Loucy (cell line): Measurements from ENCODE around the gene GAB1.

Source experiments
- H2AFZ ChIP-seq: fragments of 200-600 bp; sonication (generic); 2 replicates; pipeline ENCODE4 v1.6.0; 2016; ENCODE audit warnings: antibody characterized with exemption, mild to moderate bottlenecking, low read length, moderate library complexity
- H3F3A ChIP-seq: fragments of 200-600 bp; 2 replicates; pipeline ENCODE4 v1.6.0; 2016; ENCODE audit warnings: antibody characterized with exemption, low read depth, mild to moderate bottlenecking
- H3K27me3 ChIP-seq: fragments of 200-600 bp; sonication (generic); 2 replicates; pipeline ENCODE4 v1.6.1; 2014; ENCODE audit warnings: low read length, mild to moderate bottlenecking; ENCODE audit not compliant: insufficient read depth, poor library complexity, severe bottlenecking
- H3K36me3 ChIP-seq: fragments of 200-600 bp; sonication (generic); 2 replicates; pipeline ENCODE4 v1.6.1; 2016; ENCODE audit warnings: low read length; ENCODE audit not compliant: insufficient read depth
- H3K4me1 ChIP-seq: fragments of 200-600 bp; sonication (generic); 2 replicates; pipeline ENCODE4 v1.5.1; 2014; ENCODE audit warnings: low read length, mild to moderate bottlenecking; ENCODE audit not compliant: insufficient read depth, poor library complexity, severe bottlenecking
- H3K4me2 ChIP-seq: fragments of 200-600 bp; sonication (generic); 2 replicates; pipeline ENCODE4 v1.6.0; 2014; ENCODE audit warnings: antibody characterized with exemption, low read length, low read depth, mild to moderate bottlenecking; ENCODE audit not compliant: poor library complexity, severe bottlenecking
- H3K4me3 ChIP-seq: fragments of 200-600 bp; sonication (generic); 2 replicates; pipeline ENCODE4 v1.5.1; 2014; ENCODE audit warnings: low read length, mild to moderate bottlenecking, mixed read lengths; ENCODE audit not compliant: poor library complexity, severe bottlenecking
- H3K79me2 ChIP-seq: fragments of 200-600 bp; sonication (generic); 2 replicates; pipeline ENCODE4 v1.6.1; 2014; ENCODE audit warnings: low read length; ENCODE audit not compliant: insufficient read depth
- H3K9ac ChIP-seq: fragments of 200-600 bp; sonication (generic); 2 replicates; pipeline ENCODE4 v1.6.0; 2014; ENCODE audit warnings: mild to moderate bottlenecking, low read depth, low read length, moderate library complexity; ENCODE audit not compliant: poor library complexity, severe bottlenecking
- H3K9me2 ChIP-seq: fragments of 200-600 bp; sonication (generic); replicated peaks from 2 replicates; pipeline ENCODE4 v1.6.1; 2016; ENCODE audit warnings: low read depth, low read length, mixed read lengths
- H3K9me3 ChIP-seq: fragments of 200-600 bp; sonication (generic); 2 replicates; pipeline ENCODE4 v1.6.1; 2014; ENCODE audit warnings: mild to moderate bottlenecking, antibody characterized with exemption, low read length, low read depth; ENCODE audit not compliant: insufficient read depth
- H4K20me1 ChIP-seq: fragments of 200-600 bp; sonication (generic); 2 replicates; pipeline ENCODE4 v1.6.0; 2014; ENCODE audit warnings: antibody characterized with exemption, low read length, mild to moderate bottlenecking; ENCODE audit not compliant: insufficient read depth, poor library complexity, severe bottlenecking
- EZH2phosphoT487 ChIP-seq: fragments of 200-600 bp; IDR thresholded peaks from 2 replicates; pipeline ENCODE4 v1.6.1; 2018; ENCODE audit warnings: antibody characterized with exemption, mild to moderate bottlenecking, moderate library complexity, borderline replicate concordance
- TF ChIP-seq, protein P1 (sequence below): fragments of 200-600 bp; sonication (generic); conservative IDR thresholded peaks from 2 replicates; pipeline ENCODE4 v1.5.1; 2014; ENCODE audit warnings: mild to moderate bottlenecking, antibody characterized with exemption, low read length

GAB1 gene

DNA sequence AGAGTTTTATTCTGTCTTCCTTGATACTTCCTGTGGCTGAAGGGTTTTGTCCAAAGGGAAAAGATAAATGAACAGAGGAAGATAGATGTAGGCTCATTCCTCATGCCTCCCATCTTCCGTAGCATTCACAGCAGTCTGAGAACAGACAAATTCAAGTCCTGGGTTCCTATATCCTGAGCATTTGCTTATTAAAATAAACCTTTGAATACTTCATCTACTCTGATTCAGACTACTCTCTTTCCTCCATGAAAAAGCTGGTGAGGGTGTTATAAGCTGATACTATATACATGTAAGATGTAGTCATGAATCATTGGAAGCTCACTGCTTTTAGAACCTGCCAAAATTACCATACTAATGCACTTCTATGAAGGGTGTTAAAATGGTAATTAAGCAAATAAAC is 61.2 kb downstream of the GAB1 start:
- Histone ChIP-seq H3K79me2 (peaks cover 19% of the 10 kb centered on the region), H3K9me2 (no peaks in the 10 kb centered on the region), H4K20me1 (no peaks in the 10 kb centered on the region), H3K36me3 (no peaks in the 10 kb centered on the region), H3K9ac (no peak overlapping the region), H3K4me1 (peaks cover 4% of the 10 kb centered on the region), H3K9me3 (no peaks in the 10 kb centered on the region), H3K4me3 (no peak overlapping the region), H3F3A (no peaks in the 10 kb centered on the region), H3K27me3 (no peaks in the 10 kb centered on the region), H2AFZ (no peak overlapping the region), H3K4me2 (no peak overlapping the region)
- no peak for TF ChIP-seq EZH2phosphoT487
- TF ChIP-seq, protein P1, sequence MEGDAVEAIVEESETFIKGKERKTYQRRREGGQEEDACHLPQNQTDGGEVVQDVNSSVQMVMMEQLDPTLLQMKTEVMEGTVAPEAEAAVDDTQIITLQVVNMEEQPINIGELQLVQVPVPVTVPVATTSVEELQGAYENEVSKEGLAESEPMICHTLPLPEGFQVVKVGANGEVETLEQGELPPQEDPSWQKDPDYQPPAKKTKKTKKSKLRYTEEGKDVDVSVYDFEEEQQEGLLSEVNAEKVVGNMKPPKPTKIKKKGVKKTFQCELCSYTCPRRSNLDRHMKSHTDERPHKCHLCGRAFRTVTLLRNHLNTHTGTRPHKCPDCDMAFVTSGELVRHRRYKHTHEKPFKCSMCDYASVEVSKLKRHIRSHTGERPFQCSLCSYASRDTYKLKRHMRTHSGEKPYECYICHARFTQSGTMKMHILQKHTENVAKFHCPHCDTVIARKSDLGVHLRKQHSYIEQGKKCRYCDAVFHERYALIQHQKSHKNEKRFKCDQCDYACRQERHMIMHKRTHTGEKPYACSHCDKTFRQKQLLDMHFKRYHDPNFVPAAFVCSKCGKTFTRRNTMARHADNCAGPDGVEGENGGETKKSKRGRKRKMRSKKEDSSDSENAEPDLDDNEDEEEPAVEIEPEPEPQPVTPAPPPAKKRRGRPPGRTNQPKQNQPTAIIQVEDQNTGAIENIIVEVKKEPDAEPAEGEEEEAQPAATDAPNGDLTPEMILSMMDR, result no peak

DNA sequence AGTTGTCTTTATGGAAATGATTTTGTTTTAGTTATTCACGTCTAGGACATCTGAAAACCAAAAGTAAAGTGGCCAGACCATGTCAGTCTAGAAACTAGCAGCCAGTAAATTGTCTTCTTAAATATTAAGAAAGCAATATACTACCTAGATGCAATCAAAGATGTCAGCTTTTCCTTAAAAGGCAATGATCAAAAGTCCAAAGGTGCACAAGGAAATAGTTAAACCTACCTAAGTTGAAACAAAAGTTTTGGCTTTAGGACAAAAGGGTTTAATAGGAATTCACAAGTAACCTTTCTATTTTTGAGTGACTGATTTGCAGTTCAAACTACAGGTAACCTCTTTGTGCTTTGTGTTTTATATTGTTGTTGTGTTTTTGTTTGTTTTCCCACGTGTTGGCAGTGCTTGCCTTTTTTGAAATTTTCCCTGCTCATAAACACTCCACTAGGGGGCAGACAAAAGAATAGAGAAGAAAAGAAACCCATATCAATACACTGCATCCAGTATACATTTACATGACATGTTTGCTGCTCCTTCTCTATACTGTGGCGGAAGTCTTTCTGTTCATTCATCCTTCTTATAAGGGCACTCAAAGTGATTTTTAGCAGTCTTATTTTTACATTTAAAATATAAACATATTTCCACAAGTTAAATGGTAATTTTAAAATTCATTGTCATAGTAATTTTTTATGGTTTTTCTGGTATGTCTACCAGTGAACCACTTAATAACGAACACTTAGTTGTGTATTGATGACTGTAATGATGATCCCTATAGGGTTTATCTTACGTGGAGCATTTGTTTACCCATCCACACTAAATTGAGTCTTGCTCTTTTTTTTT is 62.7 kb downstream of the GAB1 start:
- Histone ChIP-seq H3K9ac (peak overlapping the region; percentile 2), H3K9me3 (no peaks in the 10 kb centered on the region), H3K4me2 (peak overlapping the region; percentile 34), H2AFZ (0 out of 2 replicates have a peak overlapping the region, but pooled peaks have one; percentile 21), H4K20me1 (no peaks in the 10 kb centered on the region), H3K4me1 (peaks cover 11% of the 10 kb centered on the region), H3F3A (no peaks in the 10 kb centered on the region), H3K79me2 (peaks cover 16% of the 10 kb centered on the region; the same call in 1 of the 2 replicates), H3K9me2 (no peaks in the 10 kb centered on the region), H3K27me3 (no peaks in the 10 kb centered on the region), H3K36me3 (no peaks in the 10 kb centered on the region), H3K4me3 (no peak overlapping the region)
- TF ChIP-seq, protein P1, result peak; percentile 91
- no peak for TF ChIP-seq EZH2phosphoT487

DNA sequence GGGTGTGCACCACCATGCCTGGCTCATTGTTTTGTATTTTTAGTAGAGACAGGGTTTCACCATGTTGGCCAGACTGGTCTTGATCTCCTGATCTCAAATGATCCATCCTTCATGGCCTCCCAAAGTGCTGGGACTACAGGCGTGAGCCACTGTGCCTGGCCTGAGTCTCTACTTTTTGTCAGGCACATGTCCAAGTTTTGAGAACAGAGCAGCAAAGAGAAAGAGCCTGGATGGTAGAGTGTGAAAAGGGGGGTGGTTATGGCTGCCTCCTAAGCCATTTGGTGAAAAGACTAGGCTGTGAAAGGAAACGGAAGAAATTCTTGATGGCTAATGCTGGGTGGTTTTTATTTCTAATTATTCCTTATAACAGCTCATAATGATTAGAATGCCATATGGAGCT is 63.4 kb downstream of the GAB1 start:
- Histone ChIP-seq H3K9me3 (no peaks in the 10 kb centered on the region), H3K4me2 (no peak overlapping the region), H3K9me2 (no peaks in the 10 kb centered on the region), H3K36me3 (no peaks in the 10 kb centered on the region), H3K27me3 (no peaks in the 10 kb centered on the region), H3K4me1 (peaks cover 18% of the 10 kb centered on the region), H2AFZ (no peak overlapping the region), H3K4me3 (no peak overlapping the region), H3K9ac (no peak overlapping the region), H3K79me2 (peaks cover 18% of the 10 kb centered on the region; the same call in 1 of the 2 replicates), H3F3A (no peaks in the 10 kb centered on the region), H4K20me1 (no peaks in the 10 kb centered on the region)
- no peak for TF ChIP-seq EZH2phosphoT487
- TF ChIP-seq, protein P1, result no peak
